Stimulated activated CD8-positive, alpha-beta memory T cell treated with anti-CD3 and anti-CD28 coated beads, Interleukin-4, amount 100 ng/mL, for 4 hours (primary cell): ENCODE measurements around the gene ZMIZ1.

Experiments
- DNase-seq, 2 donors: peaks; one replicate each; pipeline ENCODE4 v3.0.0-alpha.2; 2020; ENCODE audit warnings: low read depth in 2 of 2, low spot score in 1 of 2

The ZMIZ1 gene

GRCh38 chr10:79050896-79051555 lies 17.7 kb upstream of the ZMIZ1 start:
- no peak for DNase-seq

GRCh38 chr10:79051766-79052165 lies 17.0 kb upstream of the ZMIZ1 start:
- no peak for DNase-seq

GRCh38 chr10:79052291-79053080 lies 16.3 kb upstream of the ZMIZ1 start:
- DNase-seq, result no peak

GRCh38 chr10:79053081-79053434 lies 15.7 kb upstream of the ZMIZ1 start:
- no peak for DNase-seq

GRCh38 chr10:79053481-79054202 lies 15.1 kb upstream of the ZMIZ1 start:
- no peak for DNase-seq

GRCh38 chr10:79054203-79055099 lies 14.3 kb upstream of the ZMIZ1 start:
- no peak for DNase-seq

- no peak for DNase-seq
These were observed 13.5 kb upstream of the ZMIZ1 start for GRCh38 chr10:79055100-79055782.

- DNase-seq, result no peak
These were observed 12.9 kb upstream of the ZMIZ1 start for GRCh38 chr10:79055892-79056291.

GRCh38 chr10:79056361-79056735 lies 12.4 kb upstream of the ZMIZ1 start:
- DNase-seq, result no peak

GRCh38 chr10:79056736-79057391 lies 11.9 kb upstream of the ZMIZ1 start:
- DNase-seq, result no peak

- DNase-seq, result no peak
These were observed 11.1 kb upstream of the ZMIZ1 start for GRCh38 chr10:79057481-79058275.

- DNase-seq, result no peak
These were observed 9.6 kb upstream of the ZMIZ1 start for GRCh38 chr10:79058899-79059841.

- no peak for DNase-seq
These were observed 8.8 kb upstream of the ZMIZ1 start for GRCh38 chr10:79059859-79060379.

- no peak for DNase-seq
These were observed 8.0 kb upstream of the ZMIZ1 start for GRCh38 chr10:79060641-79061255.

GRCh38 chr10:79061441-79062315 lies 7.1 kb upstream of the ZMIZ1 start:
- DNase-seq, result no peak

GRCh38 chr10:79063071-79063491 lies 5.7 kb upstream of the ZMIZ1 start:
- no peak for DNase-seq
